Inflammatory macrophage treated with lipopolysaccharide for 4 hours (primary cell): ENCODE data around the gene NKRF.
"Not testable (repeated sequence)": the region's sequence is repeated elsewhere in the genome, so short reads cannot be mapped to it uniquely, and the experiment has no call there.

Experiments used
- DNase-seq: peaks from one replicate; pipeline ENCODE4 v3.0.0-alpha.2; 2020

Gene NKRF

GRCh38 chrX:119606280-119607017 lies at the start of gene NKRF:
TSS of gene NKRF (minus strand) at chrX:119606424.
- peak; percentile 94 for DNase-seq

- peak; percentile 63 for DNase-seq
These were observed 48.9 kb upstream of the NKRF start for GRCh38 chrX:119655125-119655524.

GRCh38 chrX:119654112-119654531 lies 47.9 kb upstream of the NKRF start:
- DNase-seq, result peak; percentile 55

GRCh38 chrX:119648421-119648775 lies 42.2 kb upstream of the NKRF start:
- DNase-seq, result no peak

GRCh38 chrX:119647552-119648420 lies 41.6 kb upstream of the NKRF start:
- DNase-seq, result no peak

- no peak for DNase-seq
These were observed 40.9 kb upstream of the NKRF start for GRCh38 chrX:119647089-119647488.

- DNase-seq, result no peak
These were observed 40.3 kb upstream of the NKRF start for GRCh38 chrX:119646515-119646914.

- DNase-seq, result no peak
These were observed 37.5 kb upstream of the NKRF start for GRCh38 chrX:119643696-119644095.

GRCh38 chrX:119640731-119641170 lies 34.5 kb upstream of the NKRF start:
- peak; percentile 53 for DNase-seq

- DNase-seq, result peak; percentile 80
These were observed 32.7 kb upstream of the NKRF start for GRCh38 chrX:119638725-119639471.

GRCh38 chrX:119637421-119637820 lies 31.2 kb upstream of the NKRF start:
- DNase-seq, result not testable (repeated sequence)

GRCh38 chrX:119636419-119636818 lies 30.2 kb upstream of the NKRF start:
- no peak for DNase-seq

GRCh38 chrX:119635799-119636198 lies 29.6 kb upstream of the NKRF start:
- DNase-seq, result no peak

GRCh38 chrX:119635179-119635578 lies 29.0 kb upstream of the NKRF start:
- no peak for DNase-seq

GRCh38 chrX:119625843-119626242 lies 19.6 kb upstream of the NKRF start:
- DNase-seq, result no peak

- no peak for DNase-seq
These were observed 18.9 kb upstream of the NKRF start for GRCh38 chrX:119624951-119625668.

- DNase-seq, result no peak
These were observed 18.2 kb upstream of the NKRF start for GRCh38 chrX:119624417-119624816.

- DNase-seq, result peak; percentile 28
These were observed 16.4 kb upstream of the NKRF start for GRCh38 chrX:119622356-119623232.

- peak; percentile 42 for DNase-seq
These were observed 12.2 kb upstream of the NKRF start for GRCh38 chrX:119618439-119618838.

GRCh38 chrX:119617517-119618164 lies 11.4 kb upstream of the NKRF start:
- peak; percentile 40 for DNase-seq

- DNase-seq, result no peak
These were observed 8.6 kb upstream of the NKRF start for GRCh38 chrX:119614776-119615175.
